ES-I3 (cell line): ENCODE data around the gene TRAFD1.
A peak's percentile ranks its signal among the peaks of the same experiment; 100 is the strongest.
"Not testable (repeated sequence)": the region's sequence is repeated elsewhere in the genome, so short reads cannot be mapped to it uniquely, and the experiment has no call there.

Experiments
- H3K36me3 ChIP-seq: 2 replicates; pipeline ENCODE4 v1.6.1; 2013; ENCODE audit warnings: mild to moderate bottlenecking, low read length, control low read depth, moderate library complexity; ENCODE audit not compliant: insufficient read depth
- H3K4me1 ChIP-seq: 2 replicates; pipeline ENCODE4 v1.6.1; 2013; ENCODE audit warnings: mild to moderate bottlenecking, control low read depth, low read length; ENCODE audit not compliant: insufficient read depth
- H3K9ac ChIP-seq: 2 replicates; pipeline ENCODE4 v1.6.1; 2013; ENCODE audit warnings: low read depth, mild to moderate bottlenecking, low read length, moderate library complexity
- H3K9me3 ChIP-seq: 2 replicates; pipeline ENCODE4 v1.6.1; 2013; ENCODE audit warnings: mild to moderate bottlenecking, low read length, moderate library complexity; ENCODE audit not compliant: control insufficient read depth, insufficient read depth

TRAFD1 gene

GRCh38 chr12:112125250-112125999 is at the start of gene TRAFD1:
TSS of gene TRAFD1 (plus strand) at chr12:112125560. CDS start at chr12:112130523, 4,963 bp downstream.
- Histone ChIP-seq H3K9me3 (no peaks in the 10 kb centered on the region), H3K36me3 (no peaks in the 10 kb centered on the region), H3K4me1 (peaks cover 4% of the 10 kb centered on the region), H3K9ac (peak within 1 kb of the TSS; percentile 78; the same call in 1 of the 2 replicates)

GRCh38 chr12:112087055-112087850 is 38.1 kb upstream of the TRAFD1 start:
- H3K9ac ChIP-seq, result no peak overlapping the region
- no peaks in the 10 kb centered on the region for H3K9me3 ChIP-seq
- peaks cover 13% of the 10 kb centered on the region for H3K36me3 ChIP-seq
- peaks cover 6% of the 10 kb centered on the region; the same call in 1 of the 2 replicates for H3K4me1 ChIP-seq

GRCh38 chr12:112087851-112088250 is 37.5 kb upstream of the TRAFD1 start:
- Histone ChIP-seq H3K9ac (no peak overlapping the region), H3K4me1 (peaks cover 6% of the 10 kb centered on the region; the same call in 1 of the 2 replicates), H3K36me3 (peaks cover 13% of the 10 kb centered on the region), H3K9me3 (no peaks in the 10 kb centered on the region)

GRCh38 chr12:112091563-112091962 is 33.8 kb upstream of the TRAFD1 start:
- Histone ChIP-seq H3K9me3 (no peaks in the 10 kb centered on the region), H3K4me1 (no peaks in the 10 kb centered on the region), H3K9ac (no peak overlapping the region), H3K36me3 (peaks cover 10% of the 10 kb centered on the region)

GRCh38 chr12:112096070-112096469 is 29.3 kb upstream of the TRAFD1 start:
- Histone ChIP-seq H3K4me1 (no peaks in the 10 kb centered on the region), H3K36me3 (peaks cover 16% of the 10 kb centered on the region), H3K9me3 (no peaks in the 10 kb centered on the region), H3K9ac (no peak overlapping the region)

- Histone ChIP-seq H3K9ac (no peak overlapping the region), H3K36me3 (peaks cover 16% of the 10 kb centered on the region), H3K4me1 (no peaks in the 10 kb centered on the region), H3K9me3 (no peaks in the 10 kb centered on the region)
These were observed 28.7 kb upstream of the TRAFD1 start for GRCh38 chr12:112096667-112097066.

GRCh38 chr12:112097641-112098040 is 27.7 kb upstream of the TRAFD1 start:
- Histone ChIP-seq H3K9ac (no peak overlapping the region), H3K4me1 (no peaks in the 10 kb centered on the region), H3K36me3 (peaks cover 15% of the 10 kb centered on the region), H3K9me3 (no peaks in the 10 kb centered on the region)

GRCh38 chr12:112100500-112100899 is 24.9 kb upstream of the TRAFD1 start:
- H3K9me3 ChIP-seq, H3K9ac ChIP-seq: not testable (repeated sequence)
- peaks cover 13% of the 10 kb centered on the region for H3K4me1 ChIP-seq
- H3K36me3 ChIP-seq, result peaks cover 19% of the 10 kb centered on the region

GRCh38 chr12:112102127-112102526 is 23.2 kb upstream of the TRAFD1 start:
- peaks cover 20% of the 10 kb centered on the region for H3K36me3 ChIP-seq
- H3K9ac ChIP-seq, result no peak overlapping the region
- H3K4me1 ChIP-seq, result peaks cover 27% of the 10 kb centered on the region
- no peaks in the 10 kb centered on the region for H3K9me3 ChIP-seq

GRCh38 chr12:112102746-112103145 is 22.6 kb upstream of the TRAFD1 start:
- not testable (repeated sequence) for H3K9ac ChIP-seq, H3K9me3 ChIP-seq
- H3K36me3 ChIP-seq, result peaks cover 20% of the 10 kb centered on the region
- H3K4me1 ChIP-seq, result peaks cover 30% of the 10 kb centered on the region

GRCh38 chr12:112103758-112104503 is 21.4 kb upstream of the TRAFD1 start:
- H3K9me3 ChIP-seq, result no peaks in the 10 kb centered on the region
- peaks cover 12% of the 10 kb centered on the region for H3K36me3 ChIP-seq
- H3K4me1 ChIP-seq, result peaks cover 30% of the 10 kb centered on the region
- H3K9ac ChIP-seq, result no peak overlapping the region

- H3K9me3 ChIP-seq, result no peaks in the 10 kb centered on the region
- H3K9ac ChIP-seq, result no peak overlapping the region
- peaks cover 34% of the 10 kb centered on the region for H3K4me1 ChIP-seq
- peaks cover 10% of the 10 kb centered on the region for H3K36me3 ChIP-seq
These were observed 19.5 kb upstream of the TRAFD1 start for GRCh38 chr12:112105891-112106290.

- peak overlapping the region; percentile 78 for H3K9ac ChIP-seq
- H3K4me1 ChIP-seq, result peaks cover 41% of the 10 kb centered on the region
- H3K9me3 ChIP-seq, result no peaks in the 10 kb centered on the region
- peaks cover 5% of the 10 kb centered on the region; the same call in 1 of the 2 replicates for H3K36me3 ChIP-seq
These were observed 17.8 kb upstream of the TRAFD1 start for GRCh38 chr12:112107306-112108201.
